ENCODE results near the gene PPFIA2. TPM values are rescaled to one million over a fixed set of nuclear protein-coding genes. Genes with fewer than 3 reads are reported as not detected.
A peak's percentile ranks its signal among the peaks of the same experiment; 100 is the strongest.

PPFIA2 gene
- total RNA-seq, 1 experiment from 2014 or later = 10.2 TPM

DNA sequence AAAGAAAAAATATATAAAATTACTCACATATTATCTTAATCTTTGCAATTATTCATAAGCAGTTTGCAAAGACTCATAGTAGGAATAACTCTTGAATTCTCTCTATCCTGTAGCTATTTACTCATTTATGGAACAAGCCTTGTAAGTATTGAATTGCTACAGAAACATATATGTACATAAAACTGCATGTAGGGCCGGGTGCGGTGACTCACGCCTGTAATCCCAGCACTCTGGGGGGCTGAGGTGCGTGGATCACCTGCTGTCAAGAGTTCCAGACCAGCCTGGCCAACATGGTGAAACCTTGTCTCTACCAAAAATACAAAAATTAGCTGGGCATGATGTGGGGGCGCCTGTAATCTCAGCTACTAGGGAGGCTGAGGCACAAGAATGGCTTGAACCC is 286.2 kb downstream of the PPFIA2 start:
- Histone ChIP-seq H3K9me3 (replicated peaks) (no peaks in the 10 kb centered on the region), H3K36me3 (no peaks in the 10 kb centered on the region), H3K4me1 (peaks cover 1% of the 10 kb centered on the region; the same call in 1 of the 2 replicates)

DNA sequence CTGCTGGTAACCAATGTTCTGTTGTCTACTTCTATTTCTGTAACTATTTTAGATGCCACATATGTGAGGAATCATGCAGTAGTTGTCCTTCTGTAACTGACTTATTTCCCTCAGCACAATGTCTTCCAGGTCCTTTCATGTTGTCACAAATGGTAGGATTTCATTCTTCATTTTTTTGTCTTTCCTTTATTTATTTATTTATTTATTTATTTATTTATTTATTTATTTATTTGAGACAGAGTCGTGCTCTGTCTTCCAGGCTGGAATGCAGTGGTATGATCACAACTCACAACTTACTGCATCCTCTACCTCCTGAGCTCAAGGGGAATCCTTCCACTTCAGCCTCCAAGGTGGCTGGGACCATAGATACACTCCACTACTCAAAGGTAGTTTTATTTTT is 288.2 kb downstream of the PPFIA2 start:
- Histone ChIP-seq H3K27ac (no peak overlapping the region), H3K4me1 (peaks cover 5% of the 10 kb centered on the region; the same call in 1 of the 2 replicates), H3K9me3 (replicated peaks) (no peaks in the 10 kb centered on the region), H3K27me3 (no peaks in the 10 kb centered on the region), H3K36me3 (no peaks in the 10 kb centered on the region), H3K4me3 (no peak overlapping the region)
- no peak for DNase-seq

More for the DNA sequence above, 286.2 kb downstream of the PPFIA2 start:
- Histone ChIP-seq H3K4me3 (no peak overlapping the region), H3K27me3 (no peaks in the 10 kb centered on the region), H3K27ac (no peak overlapping the region)
- no peak for DNase-seq

DNA sequence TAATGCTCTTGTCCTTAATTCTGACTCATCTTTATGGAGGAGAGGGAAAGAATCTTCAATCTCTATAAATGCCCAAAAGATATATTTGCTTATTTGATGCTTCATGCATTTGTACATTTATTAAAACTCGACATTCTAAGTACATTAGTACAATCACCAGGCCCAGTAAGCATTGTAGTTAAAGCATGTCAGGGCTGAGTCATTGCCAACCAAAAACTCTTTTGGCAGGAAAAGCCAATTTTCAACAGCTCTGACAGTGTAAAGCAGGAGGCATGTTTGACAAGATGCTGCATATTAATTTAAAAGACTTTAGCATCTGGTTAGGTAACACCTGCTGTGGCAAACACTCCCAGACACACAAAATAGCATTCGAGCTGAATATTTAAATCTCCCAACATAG is 290.9 kb downstream of the PPFIA2 start:
- peak in 1 of 2 experiments; percentile 7 for DNase-seq
- no peaks in the 10 kb centered on the region for H3K9me3 ChIP-seq (replicated peaks)

DNA sequence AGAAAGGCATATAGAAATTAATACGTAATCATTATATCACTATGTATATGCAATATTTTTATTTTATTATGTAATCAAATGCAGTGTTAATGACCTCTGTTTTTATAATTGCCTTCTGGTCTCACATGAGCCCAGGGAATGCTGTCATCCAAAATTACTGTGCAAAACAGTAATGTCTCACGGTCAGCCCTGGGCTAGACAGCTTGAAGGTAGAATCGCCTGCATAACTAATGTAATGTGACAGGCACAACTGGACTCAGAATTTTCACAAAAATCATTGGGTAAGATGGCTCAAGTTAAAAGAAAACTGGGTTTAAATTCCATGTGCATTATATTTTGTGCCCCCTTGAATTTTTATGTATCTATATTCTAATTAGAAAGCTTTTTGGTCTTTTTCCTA is 293.3 kb downstream of the PPFIA2 start:
- H3K9me3 ChIP-seq (replicated peaks) = no peaks in the 10 kb centered on the region
- no peak for DNase-seq
- H3K27me3 ChIP-seq = no peaks in the 10 kb centered on the region
- H3K27ac ChIP-seq = no peak overlapping the region
- H3K4me3 ChIP-seq = no peak overlapping the region
- H3K36me3 ChIP-seq = no peaks in the 10 kb centered on the region
- peaks cover 5% of the 10 kb centered on the region; the same call in 1 of the 2 replicates for H3K4me1 ChIP-seq

More for the DNA sequence above, 290.9 kb downstream of the PPFIA2 start:
- Histone ChIP-seq H3K4me3 (no peak overlapping the region), H3K36me3 (no peaks in the 10 kb centered on the region), H3K27ac (no peak overlapping the region), H3K27me3 (no peaks in the 10 kb centered on the region), H3K4me1 (peaks cover 5% of the 10 kb centered on the region; the same call in 1 of the 2 replicates)

DNA sequence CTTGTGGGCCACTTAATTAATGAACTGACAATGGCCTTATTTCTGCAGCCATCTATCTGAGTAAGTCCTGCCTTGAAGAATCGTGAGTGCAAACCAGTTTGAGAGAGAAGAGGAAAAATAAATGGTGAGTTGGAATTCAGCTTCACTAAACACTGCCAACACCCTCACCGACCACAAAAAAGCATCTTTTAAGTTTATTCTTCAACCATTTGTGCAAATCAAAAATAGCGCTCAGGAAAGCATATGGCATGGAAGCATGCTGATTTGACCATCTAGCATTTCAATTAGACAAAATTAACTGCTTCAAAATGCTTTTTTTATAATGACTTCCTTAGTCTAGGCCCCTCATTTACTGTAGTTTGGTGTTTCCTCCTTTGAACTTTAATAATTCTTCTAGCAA is 294.0 kb downstream of the PPFIA2 start:
- Histone ChIP-seq H3K4me1 (peaks cover 5% of the 10 kb centered on the region; the same call in 1 of the 2 replicates), H3K36me3 (no peaks in the 10 kb centered on the region), H3K4me3 (no peak overlapping the region), H3K9me3 (replicated peaks) (no peaks in the 10 kb centered on the region; the same call in 1 of the 2 replicates), H3K27ac (no peak overlapping the region), H3K27me3 (no peaks in the 10 kb centered on the region)
- no peak for DNase-seq

DNA sequence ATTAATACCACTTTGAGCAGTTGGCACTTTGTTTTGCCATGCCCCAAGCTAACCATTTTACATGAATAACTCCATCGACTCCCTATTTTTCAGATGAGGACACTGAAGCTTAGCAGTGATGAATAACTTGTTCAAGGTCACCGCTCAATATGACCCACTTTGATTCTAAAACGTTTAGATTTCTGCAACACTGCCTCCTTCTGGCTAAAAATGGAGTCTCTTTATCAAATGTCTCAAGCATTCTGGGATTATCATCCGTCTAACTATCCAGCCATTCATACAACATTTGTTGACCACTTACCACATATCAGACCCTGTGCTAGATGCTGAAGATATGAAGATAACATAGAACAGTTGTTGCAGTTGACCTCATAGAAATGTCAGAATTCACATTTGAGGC is 298.0 kb downstream of the PPFIA2 start:
- H3K9me3 ChIP-seq (replicated peaks) = no peaks in the 10 kb centered on the region; the same call in 1 of the 2 replicates
- H3K4me3 ChIP-seq = no peak overlapping the region
- DNase-seq = peak in 1 of 2 experiments; percentile 9
- H3K36me3 ChIP-seq = no peaks in the 10 kb centered on the region
- no peaks in the 10 kb centered on the region for H3K27me3 ChIP-seq
- H3K4me1 ChIP-seq = no peaks in the 10 kb centered on the region
- no peak overlapping the region for H3K27ac ChIP-seq

DNA sequence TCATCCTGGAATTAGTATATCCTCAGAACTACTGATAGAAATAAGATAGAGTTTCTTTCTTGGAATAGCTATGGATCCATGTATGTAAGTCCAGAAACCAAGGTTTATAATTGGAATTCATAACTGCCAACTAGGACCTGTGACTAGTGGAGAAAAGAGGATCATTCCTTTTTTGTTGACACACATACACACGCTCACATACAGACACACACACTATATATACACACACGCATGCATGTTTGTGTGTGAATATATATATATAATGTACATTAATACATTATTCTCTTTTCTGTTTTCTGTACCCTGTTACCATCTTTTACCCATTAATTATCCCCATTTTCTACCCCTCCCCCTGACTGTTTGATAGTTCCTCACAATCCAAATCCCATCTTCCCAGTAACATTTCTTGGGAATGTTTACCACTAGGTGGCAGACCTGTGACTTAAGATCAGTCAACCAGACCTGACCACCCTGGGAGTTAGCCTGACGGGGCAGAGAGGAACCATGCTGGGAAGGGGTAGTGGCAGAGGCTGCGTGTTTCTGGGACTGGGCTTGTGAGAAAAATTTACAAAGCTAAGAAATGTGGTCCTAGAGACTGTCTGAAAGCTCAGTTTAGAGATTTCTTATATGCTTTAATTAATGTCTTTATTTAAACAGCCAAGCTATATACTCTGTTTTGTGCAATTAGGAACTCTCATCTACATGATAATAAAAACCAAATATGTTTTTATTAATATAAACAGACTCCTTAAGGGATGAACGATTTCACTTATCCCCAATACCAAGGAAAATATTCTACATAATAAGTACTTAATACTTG is 308.0 kb downstream of the PPFIA2 start:
- DNase-seq = peak; percentile 66 to 79

DNA sequence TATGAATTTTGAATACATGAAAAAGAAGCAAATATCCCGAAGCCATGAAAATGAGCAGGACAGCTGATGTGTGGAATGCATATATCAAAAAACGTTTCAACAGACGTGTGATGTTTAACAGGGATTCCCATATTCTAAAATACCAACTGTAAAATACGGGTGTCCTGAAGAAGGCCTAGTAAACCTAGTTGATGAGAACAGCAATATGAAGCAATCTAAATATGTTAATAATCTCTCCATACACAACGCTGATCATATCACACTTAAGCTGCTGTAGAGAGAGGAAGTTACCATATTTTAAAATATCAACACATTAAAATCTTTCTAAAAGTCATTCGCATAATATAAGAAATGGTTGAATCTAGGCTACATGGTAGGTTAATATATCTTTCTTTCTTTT is 317.5 kb downstream of the PPFIA2 start:
- Histone ChIP-seq H3K9me3 (replicated peaks) (no peaks in the 10 kb centered on the region), H3K36me3 (no peaks in the 10 kb centered on the region), H3K4me1 (no peaks in the 10 kb centered on the region), H3K27me3 (no peaks in the 10 kb centered on the region), H3K4me3 (no peak overlapping the region), H3K27ac (no peak overlapping the region)
- DNase-seq = no peak

More for the DNA sequence above, 308.0 kb downstream of the PPFIA2 start:
- 0 out of 2 replicates have a peak, but pooled peaks cover 3% of the 10 kb centered on the region for H3K4me1 ChIP-seq
- H3K27me3 ChIP-seq = no peaks in the 10 kb centered on the region
- H3K27ac ChIP-seq = no peak overlapping the region
- peaks cover 4% of the 10 kb centered on the region; the same call in 1 of the 2 replicates for H3K9me3 ChIP-seq (replicated peaks)
- no peak overlapping the region for H3K4me3 ChIP-seq
- no peaks in the 10 kb centered on the region for H3K36me3 ChIP-seq

DNA sequence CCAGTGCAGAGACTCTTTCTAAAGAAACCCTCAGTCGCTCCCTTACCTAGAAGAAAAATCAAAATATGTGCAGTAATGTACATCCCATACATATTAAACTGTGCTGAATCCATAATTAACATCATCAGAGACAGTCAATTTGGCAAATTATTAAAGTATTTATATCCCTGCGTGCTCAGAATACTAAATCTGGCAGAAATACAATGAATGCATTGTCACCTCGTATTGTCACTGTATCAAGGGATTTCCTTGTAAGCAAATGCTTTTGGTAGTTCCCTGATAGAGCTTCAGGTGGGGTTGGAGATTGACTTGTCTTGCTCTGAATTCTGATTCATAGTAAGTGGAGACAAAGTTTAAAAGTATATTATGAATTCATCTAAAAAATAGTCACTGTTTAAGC is 319.1 kb downstream of the PPFIA2 start:
- Histone ChIP-seq H3K36me3 (no peaks in the 10 kb centered on the region), H3K27me3 (no peaks in the 10 kb centered on the region), H3K4me3 (no peak overlapping the region), H3K4me1 (no peaks in the 10 kb centered on the region), H3K27ac (no peak overlapping the region), H3K9me3 (replicated peaks) (no peaks in the 10 kb centered on the region)
- no peak for DNase-seq

DNA sequence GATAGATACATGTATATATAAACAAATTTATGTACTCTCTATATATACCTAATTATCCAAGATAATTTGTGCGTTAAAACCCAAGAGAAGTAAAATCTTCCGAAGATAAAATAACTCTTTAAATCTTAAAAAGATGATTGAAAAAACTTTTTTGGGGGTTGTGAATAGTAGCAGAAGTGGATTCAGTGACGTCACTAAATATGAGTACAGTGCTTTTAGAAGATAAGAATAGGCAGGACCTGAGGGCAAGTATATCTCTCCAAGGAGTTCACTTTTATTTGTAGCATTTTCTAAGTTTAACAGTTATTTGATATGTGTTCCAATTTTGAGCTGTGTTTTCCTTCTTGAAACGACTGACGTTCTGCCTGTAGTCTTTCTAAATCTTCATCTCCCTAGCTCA is 319.8 kb downstream of the PPFIA2 start:
- DNase-seq = no peak
- Histone ChIP-seq H3K27ac (no peak overlapping the region), H3K9me3 (replicated peaks) (no peaks in the 10 kb centered on the region), H3K27me3 (no peaks in the 10 kb centered on the region), H3K4me3 (no peak overlapping the region), H3K36me3 (no peaks in the 10 kb centered on the region), H3K4me1 (no peaks in the 10 kb centered on the region)

DNA sequence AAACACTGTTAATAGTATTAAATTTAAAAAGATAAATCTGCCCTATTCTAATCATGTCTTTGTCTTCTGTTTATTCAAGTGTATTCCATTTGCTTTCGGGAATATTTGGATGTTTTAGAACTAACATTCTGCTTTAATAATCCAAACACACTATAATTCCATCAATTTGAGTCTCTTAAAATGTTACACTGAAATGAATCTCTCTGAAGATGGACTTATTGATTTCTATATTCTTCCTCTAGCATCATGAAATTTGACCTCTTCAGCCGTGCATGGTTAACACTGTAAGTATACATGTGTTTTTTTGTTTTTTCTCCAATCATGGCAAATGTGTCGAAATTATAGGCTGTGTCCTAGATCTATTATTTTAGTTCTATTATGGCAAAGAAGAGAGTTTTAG is 342.1 kb downstream of the PPFIA2 start:
- Histone ChIP-seq H3K4me1 (no peaks in the 10 kb centered on the region), H3K36me3 (no peaks in the 10 kb centered on the region), H3K9me3 (replicated peaks) (no peaks in the 10 kb centered on the region), H3K27me3 (no peaks in the 10 kb centered on the region), H3K4me3 (no peak overlapping the region), H3K27ac (no peak overlapping the region)
- no peak for DNase-seq

DNA sequence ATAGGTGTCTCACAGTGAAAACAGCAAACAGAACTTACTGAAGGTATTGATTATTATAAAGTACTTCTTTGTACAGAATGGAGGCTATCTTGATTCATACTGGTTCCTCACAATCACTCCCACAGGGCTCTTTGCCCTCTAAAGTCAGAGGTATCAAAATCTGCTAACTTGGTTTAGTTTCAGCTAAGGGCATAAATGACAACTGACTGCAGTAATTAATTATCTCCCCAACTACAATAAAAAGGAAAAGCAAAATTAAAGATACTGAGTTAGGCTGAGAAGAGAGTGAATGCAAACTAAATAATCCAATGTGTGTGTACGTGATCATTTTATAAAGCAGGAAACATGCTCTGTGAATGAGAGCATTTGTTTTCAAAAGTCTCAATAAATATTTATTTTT is 342.6 kb downstream of the PPFIA2 start:
- H3K4me3 ChIP-seq = no peak overlapping the region
- H3K4me1 ChIP-seq = no peaks in the 10 kb centered on the region
- H3K27me3 ChIP-seq = no peaks in the 10 kb centered on the region
- no peaks in the 10 kb centered on the region for H3K9me3 ChIP-seq (replicated peaks)
- no peak overlapping the region for H3K27ac ChIP-seq
- no peak for DNase-seq
- H3K36me3 ChIP-seq = no peaks in the 10 kb centered on the region

DNA sequence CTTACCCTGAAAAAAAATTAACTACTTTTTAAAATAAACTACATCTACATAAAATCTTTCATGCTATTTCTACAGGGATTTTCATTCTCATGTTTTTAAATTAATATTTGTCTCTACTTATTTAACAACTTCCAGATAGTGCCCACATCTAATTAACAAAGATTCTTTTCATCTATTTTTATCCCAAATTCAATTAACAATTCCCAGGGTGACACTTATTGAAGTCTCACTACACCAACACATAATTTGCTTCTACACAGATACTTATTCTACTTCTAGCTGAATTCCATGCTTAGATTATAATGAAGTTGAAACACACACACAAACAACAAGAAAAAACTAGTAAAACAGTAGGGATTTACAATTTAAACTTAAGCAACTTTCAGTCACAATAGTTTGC is 344.7 kb downstream of the PPFIA2 start:
- H3K27ac ChIP-seq = no peak overlapping the region
- H3K27me3 ChIP-seq = no peaks in the 10 kb centered on the region
- no peaks in the 10 kb centered on the region for H3K4me1 ChIP-seq
- no peak overlapping the region for H3K4me3 ChIP-seq
- DNase-seq = no peak
- no peaks in the 10 kb centered on the region for H3K9me3 ChIP-seq (replicated peaks)
- no peaks in the 10 kb centered on the region for H3K36me3 ChIP-seq

DNA sequence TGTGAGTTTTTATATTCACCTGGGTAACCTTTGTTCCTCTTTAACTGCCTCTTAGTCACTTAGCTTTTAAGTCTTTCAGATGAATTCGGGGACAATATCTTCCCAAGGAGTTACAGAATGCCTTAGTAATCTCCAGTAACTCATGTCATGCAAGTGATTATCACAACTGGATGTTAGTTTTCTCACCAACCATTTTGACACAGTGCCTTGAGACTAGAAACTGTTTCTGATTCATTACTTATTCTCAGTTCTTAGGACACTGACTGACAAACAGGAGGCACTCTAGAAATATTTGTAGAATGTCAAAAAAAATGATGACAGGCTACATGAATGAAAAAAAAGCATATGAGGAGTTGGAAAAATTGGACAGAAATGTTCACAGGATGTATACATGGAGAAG is 346.2 kb downstream of the PPFIA2 start:
- no peak for DNase-seq
- H3K27ac ChIP-seq = no peak overlapping the region
- no peaks in the 10 kb centered on the region for H3K9me3 ChIP-seq (replicated peaks)
- H3K4me3 ChIP-seq = no peak overlapping the region
- no peaks in the 10 kb centered on the region for H3K36me3 ChIP-seq
- no peaks in the 10 kb centered on the region for H3K4me1 ChIP-seq
- no peaks in the 10 kb centered on the region for H3K27me3 ChIP-seq

DNA sequence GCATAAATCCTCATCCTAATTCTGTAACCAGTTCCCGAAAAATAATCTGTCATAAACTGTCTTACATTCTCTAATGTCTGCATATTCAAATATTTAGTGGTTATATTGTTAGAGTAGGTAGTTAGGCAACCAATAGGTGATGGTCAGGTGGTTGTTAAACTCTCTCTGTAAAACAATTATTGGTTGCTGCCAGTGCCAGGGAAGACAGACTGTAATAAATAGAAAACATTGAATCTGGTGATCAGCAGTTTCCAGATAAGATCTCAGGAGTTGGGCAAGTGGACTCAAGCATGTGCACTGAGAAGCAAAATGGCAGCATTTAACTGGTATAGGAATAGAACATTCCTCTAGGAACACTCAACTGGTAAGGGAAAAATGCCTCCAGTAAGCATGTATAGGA is 355.8 kb downstream of the PPFIA2 start:
- no peak overlapping the region for H3K4me3 ChIP-seq
- H3K4me1 ChIP-seq = no peaks in the 10 kb centered on the region
- H3K27ac ChIP-seq = no peak overlapping the region
- no peaks in the 10 kb centered on the region for H3K36me3 ChIP-seq
- no peaks in the 10 kb centered on the region for H3K27me3 ChIP-seq
- no peak for DNase-seq
- H3K9me3 ChIP-seq (replicated peaks) = no peaks in the 10 kb centered on the region

DNA sequence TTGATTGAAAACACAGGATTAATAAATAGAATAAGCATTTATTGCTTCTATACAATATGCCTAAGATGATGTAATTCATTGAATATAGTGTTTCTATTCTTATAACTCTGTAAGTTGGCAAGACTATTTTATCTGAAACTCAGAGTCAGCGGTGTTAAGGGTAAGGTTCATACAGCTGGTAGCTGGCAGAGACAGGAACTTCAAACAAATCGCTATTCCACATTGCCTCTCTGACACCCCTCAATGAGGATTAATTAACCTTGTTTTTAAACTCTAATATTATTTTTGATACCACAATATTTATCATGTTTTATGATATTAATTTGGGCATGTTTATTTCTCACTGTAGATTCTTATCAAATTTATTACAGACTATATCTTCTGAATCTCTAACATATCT is 357.9 kb downstream of the PPFIA2 start:
- H3K9me3 ChIP-seq (replicated peaks) = no peaks in the 10 kb centered on the region
- no peaks in the 10 kb centered on the region for H3K36me3 ChIP-seq
- no peak for DNase-seq
- no peak overlapping the region for H3K4me3 ChIP-seq
- H3K4me1 ChIP-seq = no peaks in the 10 kb centered on the region
- no peak overlapping the region for H3K27ac ChIP-seq
- no peaks in the 10 kb centered on the region for H3K27me3 ChIP-seq
